Measurements from ENCODE around the gene TMEM79. TPM values are rescaled to one million over a fixed set of nuclear protein-coding genes. Genes with fewer than 3 reads are reported as not detected.

The TMEM79 gene
- total and polyA plus RNA-seq, 2 of the 4 experiments (the other 2 are of a cell fraction): 0.54 to 3.3 TPM

GRCh38 chr1:156337052-156337887 is 53.1 kb downstream of the TMEM79 start:
- peak overlapping the region; percentile 83 for H4K91ac ChIP-seq (ENCODE audit: insufficient read depth, low read depth, low read length)
- peak overlapping the region; percentile 72 for H3K27ac ChIP-seq (ENCODE audit: insufficient read depth, low read length)
- peak overlapping the region; percentile 22; the same call in 1 of the 2 replicates for H2BK120ac ChIP-seq (ENCODE audit: low read depth, low read length)
- no peaks in the 10 kb centered on the region for H3K27me3 ChIP-seq (ENCODE audit: control insufficient read depth, insufficient read depth, low read length)
- ChIA-PET POLR2A (ENCODE audit: unreplicated experiment) (interaction anchor here (0.6 to 0.7 kb wide), 2 partner anchors 10 to 15 kb away, joined by 4 to 8 read pairs; no protein-coding TSS in a partner anchor), CTCF (interaction anchor here (0.8 kb wide), 1 partner anchor 12 kb away, joined by 3 read pairs; no protein-coding TSS in a partner anchor)
- H2AK9ac ChIP-seq (replicated peaks; ENCODE audit: low read depth, low read length, poor library complexity): peak overlapping the region; percentile 98
- H4K5ac ChIP-seq (ENCODE audit: low read depth, low read length): no peak overlapping the region
- H3K4me1 ChIP-seq (ENCODE audit: control insufficient read depth, insufficient read depth, low read length): no peaks in the 10 kb centered on the region; the same call in 1 of the 2 replicates
- peak overlapping the region; percentile 94 for H3K4me2 ChIP-seq (ENCODE audit: low read depth, low read length)
- H3K4me3 ChIP-seq (ENCODE audit: insufficient read depth, low read depth, low read length): peak overlapping the region; percentile 59
- peak overlapping the region; percentile 96 for H3K23ac ChIP-seq (ENCODE audit: low read depth, low read length)
- H3K4ac ChIP-seq (ENCODE audit: low read depth, low read length): peak overlapping the region; percentile 96
- peaks cover 13% of the 10 kb centered on the region for H4K20me1 ChIP-seq (ENCODE audit: insufficient read depth, low read length)
- peaks cover 21% of the 10 kb centered on the region for H3K36me3 ChIP-seq (ENCODE audit: control insufficient read depth, insufficient read depth, low read length)
- peak; percentile 4 for DNase-seq
- H2BK5ac ChIP-seq (ENCODE audit: low read depth, low read length, poor library complexity, severe bottlenecking): peak overlapping the region; percentile 53
- dilution Hi-C loops (cut with HindIII; ENCODE audit: low sequenced_read_pairs, unreplicated experiment): no loop called here
- H2BK20ac ChIP-seq (ENCODE audit: low read depth, low read length): no peak overlapping the region
- 74% methylated on average over 12 of the region's 34 CpGs; no CpG with 5 or more reads in 1 of the 2 experiments for WGBS, 2 experiments (ENCODE audit: extremely low coverage in 2 of 2, insufficient read length in 1 of 2)
- H3K9me1 ChIP-seq (ENCODE audit: insufficient read depth, low read length): no peaks in the 10 kb centered on the region; the same call in 1 of the 2 replicates
- peak overlapping the region; percentile 73 for H3K56ac ChIP-seq (ENCODE audit: extremely low read depth, insufficient read depth, low read length)
- peak overlapping the region; percentile 44 to 91 for H4K8ac ChIP-seq (ENCODE audit: low read depth in 2 of 2, low read length in 2 of 2)
- H2AFZ ChIP-seq (replicated peaks; ENCODE audit: low read length, poor library complexity): peak overlapping the region; percentile 96
- ATAC-seq (ENCODE audit: low read depth): no peak
- peak overlapping the region; percentile 96 for H3K14ac ChIP-seq (replicated peaks; ENCODE audit: low read depth, low read length)
- in situ Hi-C loops (cut with MboI; ENCODE audit: low sequenced_read_pairs): no loop called here
- no peak overlapping the region for H2BK15ac ChIP-seq (ENCODE audit: low read depth, low read length)
- peaks cover 9 to 47% of the 10 kb centered on the region in 2 experiments; a peak in 3 of 4 replicates for H3K79me1 ChIP-seq (ENCODE audit: low read depth in 1 of 2, low read length in 2 of 2)
- H3K18ac ChIP-seq (ENCODE audit: low read depth, low read length): no peak overlapping the region
- peak overlapping the region; percentile 80 for H3K9ac ChIP-seq (ENCODE audit: low read depth, low read length)
- no peaks in the 10 kb centered on the region for H3K9me3 ChIP-seq (ENCODE audit: control insufficient read depth, insufficient read depth, low read length)
- intact Hi-C loops (cut with micrococcal nuclease): no loop called here
- no TSS peak for BruUV-seq (replicated peaks)
- H2AK5ac ChIP-seq (ENCODE audit: low read depth, low read length): peak overlapping the region; percentile 78; the same call in 1 of the 2 replicates
- TF ChIP-seq RCOR1 (IDR thresholded peaks at IDR 0.05; ENCODE audit: insufficient replicate concordance, low read length) (no peak), RFX5 (IDR thresholded peaks at IDR 0.05; ENCODE audit: low read depth, low read length) (no peak), NFE2L2 (IDR thresholded peaks at IDR 0.05; ENCODE audit: low read depth, low read length) (no peak), MAFK (IDR thresholded peaks at IDR 0.05; ENCODE audit: low read depth, low read length) (no peak), MXI1 (IDR thresholded peaks at IDR 0.05; ENCODE audit: borderline replicate concordance, low read depth, low read length) (no peak), CTCF (conservative IDR thresholded peaks at IDR 0.05; ENCODE audit: low read depth, low read length) (no peak), RAD21 (IDR thresholded peaks at IDR 0.05; ENCODE audit: low read length) (no peak), SMC3 (IDR thresholded peaks at IDR 0.05; ENCODE audit: low read depth, low read length) (no peak), FOS (IDR thresholded peaks at IDR 0.05; ENCODE audit: low read depth, low read length) (no peak), POLR2A (IDR thresholded peaks at IDR 0.05; ENCODE audit: low read depth, low read length) (no peak), MAZ (IDR thresholded peaks at IDR 0.05; ENCODE audit: borderline replicate concordance, low read depth, low read length) (no peak), BHLHE40 (IDR thresholded peaks at IDR 0.05; ENCODE audit: low read depth, low read length) (no peak), USF2 (IDR thresholded peaks at IDR 0.05; ENCODE audit: low read depth, low read length) (no peak), ELK1 (IDR thresholded peaks at IDR 0.05; ENCODE audit: borderline replicate concordance, low read depth, low read length) (no peak)

Data from IMR-90 (cell line).